HepG2 (cell line): ENCODE data around the gene RBCK1. TPM values are rescaled to one million over a fixed set of nuclear protein-coding genes. Genes with fewer than 3 reads are reported as not detected.
A peak's percentile ranks its signal among the peaks of the same experiment; 100 is the strongest.

Source experiments
- DNMT3B ChIP-seq: conservative IDR thresholded peaks from 2 replicates; pipeline ENCODE4 v1.6.1; 2016; ENCODE audit warnings: missing biosample characterization, control low read depth
- FOXJ3 ChIP-seq: sonication (generic); formaldehyde crosslinking; IDR thresholded peaks from 2 replicates; pipeline ENCODE4 v1.4.0; 2020; ENCODE audit warnings: missing genetic modification reagents, mild to moderate bottlenecking, borderline replicate concordance
- KDM1A ChIP-seq: IDR thresholded peaks from 2 replicates; pipeline ENCODE4 v1.6.1; 2016; ENCODE audit warnings: missing compliant biosample characterization
- KLF13 ChIP-seq: sonication (generic); formaldehyde crosslinking; IDR thresholded peaks from 2 replicates; pipeline ENCODE4 v1.4.0; 2020; ENCODE audit warnings: mild to moderate bottlenecking, missing genetic modification reagents
- MZF1 ChIP-seq: sonication (generic); formaldehyde crosslinking; IDR thresholded peaks from 2 replicates; pipeline ENCODE4 v1.8.1; 2023; ENCODE audit warnings: mild to moderate bottlenecking, missing genetic modification reagents, borderline replicate concordance
- NCOA1 ChIP-seq: sonication (generic); formaldehyde crosslinking; IDR thresholded peaks from 2 replicates; pipeline ENCODE4 v1.9.0; 2021; ENCODE audit warnings: missing genetic modification reagents
- NFKB2 ChIP-seq: sonication (generic); formaldehyde crosslinking; IDR thresholded peaks from 2 replicates; pipeline ENCODE4 v1.4.0; 2020; ENCODE audit warnings: missing genetic modification reagents, borderline replicate concordance
- RXRA ChIP-seq: sonication (generic); formaldehyde crosslinking; IDR thresholded peaks from 2 replicates; pipeline ENCODE4 v1.5.1; 2020; ENCODE audit warnings: missing genetic modification reagents
- ZBTB1 ChIP-seq: sonication (generic); formaldehyde crosslinking; IDR thresholded peaks from 2 replicates; pipeline ENCODE4 v1.4.0; 2020; ENCODE audit warnings: missing genetic modification reagents, borderline replicate concordance
- ZFYVE20 ChIP-seq: sonication (generic); formaldehyde crosslinking; IDR thresholded peaks from 2 replicates; pipeline ENCODE4 v1.8.0; 2023; ENCODE audit warnings: low read depth, mild to moderate bottlenecking, moderate library complexity, missing genetic modification reagents, borderline replicate concordance
- ZNF230 ChIP-seq: sonication (generic); formaldehyde crosslinking; IDR thresholded peaks from 2 replicates; pipeline ENCODE4 v1.4.0; 2020; ENCODE audit warnings: mild to moderate bottlenecking, missing genetic modification reagents
- ZNF570 ChIP-seq: sonication (generic); formaldehyde crosslinking; IDR thresholded peaks from 2 replicates; pipeline ENCODE4 v1.4.0; 2020; ENCODE audit warnings: mild to moderate bottlenecking, missing genetic modification reagents, borderline replicate concordance
- ZNF660 ChIP-seq: sonication (generic); formaldehyde crosslinking; IDR thresholded peaks from 2 replicates; pipeline ENCODE4 v1.5.1; 2020; ENCODE audit warnings: mild to moderate bottlenecking, low read depth, missing genetic modification reagents, borderline replicate concordance
- ZNF878 ChIP-seq: sonication (generic); formaldehyde crosslinking; IDR thresholded peaks from 2 replicates; pipeline ENCODE4 v1.8.1; 2023; ENCODE audit warnings: mild to moderate bottlenecking, missing genetic modification reagents, moderate library complexity
- polyA plus RNA-seq, 8 experiments: library from polyadenylated mRNA; depleted of rRNA in 3 of 8; stranded (reverse) in 7 of 8; unstranded in 1 of 8; fragments of >200 nt; fragmentation: Illumina TruSeq in 4 of 8; extraction: Trizol in 4 of 8; gene quantifications; 2 replicates each; pipeline versions ENCODE4 v1.2.1 to v1.2.3, GENCODE V29; 2011 to 2016; ENCODE audit warnings: low read depth in 4 of 8, missing spikeins in 1 of 8, mixed read lengths in 1 of 8; ENCODE audit not compliant: insufficient read depth in 1 of 8
- total RNA-seq, 5 experiments: library from RNA; depleted of rRNA; stranded (reverse); fragments of >200 nt; fragmentation: Illumina TruSeq; extraction: Trizol; gene quantifications; 2 replicates each; pipeline ENCODE4 v1.2.3, GENCODE V29; 2016; ENCODE audit warnings: low read depth in 1 of 5
- TF ChIP-seq, protein P1 (sequence below): sonication (generic); formaldehyde crosslinking; conservative IDR thresholded peaks from 2 replicates; pipeline ENCODE4 v1.8.1; 2023; ENCODE audit warnings: missing genetic modification reagents
- TF ChIP-seq, protein P2 (sequence below): IDR thresholded peaks from 2 replicates; pipeline ENCODE4 v1.6.1; 2016; ENCODE audit warnings: missing compliant biosample characterization, missing genetic modification reagents, borderline replicate concordance
- TF ChIP-seq, protein P3 (sequence below): IDR thresholded peaks from 2 replicates; pipeline ENCODE4 v1.6.1; 2016; ENCODE audit warnings: low read depth, borderline replicate concordance
- TF ChIP-seq, protein P4 (sequence below): IDR thresholded peaks from 2 replicates; pipeline ENCODE4 v1.6.1; 2016; ENCODE audit warnings: low read depth, control low read depth
- TF ChIP-seq, protein P5 (sequence below): sonication (generic); formaldehyde crosslinking; IDR thresholded peaks from 2 replicates; pipeline ENCODE4 v1.5.1; 2020; ENCODE audit warnings: missing genetic modification reagents, mild to moderate bottlenecking, borderline replicate concordance
- TF ChIP-seq, protein P6 (sequence below): sonication (generic); formaldehyde crosslinking; IDR thresholded peaks from 2 replicates; pipeline ENCODE4 v1.4.0; 2020; ENCODE audit warnings: low read depth, mild to moderate bottlenecking, missing genetic modification reagents

RBCK1 gene
- total and polyA plus RNA-seq, 2 of the 13 experiments (the other 11 are each of a cell fraction or from before 2014, with no cell fraction given), result 149 to 215 TPM

DNA sequence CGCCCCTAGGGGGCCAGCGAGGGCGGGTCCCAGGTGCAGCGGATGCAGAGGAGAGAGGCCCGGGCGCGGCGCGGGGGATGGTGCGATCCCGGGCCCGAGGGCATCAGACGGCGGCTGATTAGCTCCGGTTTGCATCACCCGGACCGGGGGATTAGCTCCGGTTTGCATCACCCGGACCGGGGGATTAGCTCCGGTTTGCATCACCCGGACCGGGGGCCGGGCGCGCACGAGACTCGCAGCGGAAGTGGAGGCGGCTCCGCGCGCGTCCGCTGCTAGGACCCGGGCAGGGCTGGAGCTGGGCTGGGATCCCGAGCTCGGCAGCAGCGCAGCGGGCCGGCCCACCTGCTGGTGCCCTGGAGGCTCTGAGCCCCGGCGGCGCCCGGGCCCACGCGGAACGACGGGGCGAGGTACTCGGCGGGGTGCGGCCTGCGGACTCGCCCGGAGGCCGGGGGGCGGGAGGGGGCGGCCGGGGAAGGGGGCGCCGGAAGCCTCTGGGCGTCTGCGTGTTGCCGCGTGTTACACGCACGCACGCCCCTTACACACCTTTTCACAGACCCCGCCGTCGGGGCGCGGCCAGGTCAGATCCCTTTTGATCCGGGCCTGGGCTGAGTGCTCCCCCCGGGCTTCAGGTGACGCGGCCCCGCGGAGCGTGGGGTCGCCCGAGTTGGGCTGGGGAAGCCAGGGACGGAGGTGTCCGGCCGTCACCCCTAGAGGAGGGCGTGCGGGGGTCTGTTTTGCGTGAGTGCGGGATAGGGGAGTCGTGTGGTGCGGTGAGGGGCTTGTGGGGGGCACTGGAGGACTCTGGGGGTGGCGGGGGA is 27.1 kb upstream of the RBCK1 start (continued):
- TF ChIP-seq ZBTB1 (CRISPR knock-in tag), result 0 out of 2 replicates have a peak, but pooled peaks have one; percentile 17
- TF ChIP-seq, protein P1, sequence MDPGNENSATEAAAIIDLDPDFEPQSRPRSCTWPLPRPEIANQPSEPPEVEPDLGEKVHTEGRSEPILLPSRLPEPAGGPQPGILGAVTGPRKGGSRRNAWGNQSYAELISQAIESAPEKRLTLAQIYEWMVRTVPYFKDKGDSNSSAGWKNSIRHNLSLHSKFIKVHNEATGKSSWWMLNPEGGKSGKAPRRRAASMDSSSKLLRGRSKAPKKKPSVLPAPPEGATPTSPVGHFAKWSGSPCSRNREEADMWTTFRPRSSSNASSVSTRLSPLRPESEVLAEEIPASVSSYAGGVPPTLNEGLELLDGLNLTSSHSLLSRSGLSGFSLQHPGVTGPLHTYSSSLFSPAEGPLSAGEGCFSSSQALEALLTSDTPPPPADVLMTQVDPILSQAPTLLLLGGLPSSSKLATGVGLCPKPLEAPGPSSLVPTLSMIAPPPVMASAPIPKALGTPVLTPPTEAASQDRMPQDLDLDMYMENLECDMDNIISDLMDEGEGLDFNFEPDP (CRISPR knock-in tag), result peak; percentile 93; the same call in 1 of the 2 replicates
- TF ChIP-seq DNMT3B (CRISPR knock-in tag), result no peak
- TF ChIP-seq, protein P2, sequence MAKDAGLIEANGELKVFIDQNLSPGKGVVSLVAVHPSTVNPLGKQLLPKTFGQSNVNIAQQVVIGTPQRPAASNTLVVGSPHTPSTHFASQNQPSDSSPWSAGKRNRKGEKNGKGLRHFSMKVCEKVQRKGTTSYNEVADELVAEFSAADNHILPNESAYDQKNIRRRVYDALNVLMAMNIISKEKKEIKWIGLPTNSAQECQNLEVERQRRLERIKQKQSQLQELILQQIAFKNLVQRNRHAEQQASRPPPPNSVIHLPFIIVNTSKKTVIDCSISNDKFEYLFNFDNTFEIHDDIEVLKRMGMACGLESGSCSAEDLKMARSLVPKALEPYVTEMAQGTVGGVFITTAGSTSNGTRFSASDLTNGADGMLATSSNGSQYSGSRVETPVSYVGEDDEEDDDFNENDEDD (CRISPR knock-in tag), result peak; percentile 71; the same call in 1 of the 2 replicates
- TF ChIP-seq FOXJ3 (CRISPR knock-in tag), result peak; percentile 80
- TF ChIP-seq KDM1A (CRISPR knock-in tag), result 0 out of 2 replicates have a peak, but pooled peaks have one; percentile 57
- peak; percentile 96 for TF ChIP-seq NFKB2
- TF ChIP-seq, protein P3, sequence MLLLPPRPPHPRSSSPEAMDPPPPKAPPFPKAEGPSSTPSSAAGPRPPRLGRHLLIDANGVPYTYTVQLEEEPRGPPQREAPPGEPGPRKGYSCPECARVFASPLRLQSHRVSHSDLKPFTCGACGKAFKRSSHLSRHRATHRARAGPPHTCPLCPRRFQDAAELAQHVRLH (CRISPR knock-in tag), result peak; percentile 76; the same call in 1 of the 2 replicates
- no peak; the same call in none of the 2 replicates for TF ChIP-seq ZNF878 (CRISPR knock-in tag)
- TF ChIP-seq ZNF660 (CRISPR knock-in tag), result no peak
- TF ChIP-seq RXRA, result peak; percentile 52
- peak; percentile 83; the same call in 1 of the 2 replicates for TF ChIP-seq ZNF230
- TF ChIP-seq, protein P4, sequence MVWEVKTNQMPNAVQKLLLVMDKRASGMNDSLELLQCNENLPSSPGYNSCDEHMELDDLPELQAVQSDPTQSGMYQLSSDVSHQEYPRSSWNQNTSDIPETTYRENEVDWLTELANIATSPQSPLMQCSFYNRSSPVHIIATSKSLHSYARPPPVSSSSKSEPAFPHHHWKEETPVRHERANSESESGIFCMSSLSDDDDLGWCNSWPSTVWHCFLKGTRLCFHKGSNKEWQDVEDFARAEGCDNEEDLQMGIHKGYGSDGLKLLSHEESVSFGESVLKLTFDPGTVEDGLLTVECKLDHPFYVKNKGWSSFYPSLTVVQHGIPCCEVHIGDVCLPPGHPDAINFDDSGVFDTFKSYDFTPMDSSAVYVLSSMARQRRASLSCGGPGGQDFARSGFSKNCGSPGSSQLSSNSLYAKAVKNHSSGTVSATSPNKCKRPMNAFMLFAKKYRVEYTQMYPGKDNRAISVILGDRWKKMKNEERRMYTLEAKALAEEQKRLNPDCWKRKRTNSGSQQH (CRISPR knock-in tag), result peak; percentile 20; the same call in 1 of the 2 replicates
- TF ChIP-seq MZF1 (CRISPR knock-in tag), result no peak
- TF ChIP-seq, protein P5, sequence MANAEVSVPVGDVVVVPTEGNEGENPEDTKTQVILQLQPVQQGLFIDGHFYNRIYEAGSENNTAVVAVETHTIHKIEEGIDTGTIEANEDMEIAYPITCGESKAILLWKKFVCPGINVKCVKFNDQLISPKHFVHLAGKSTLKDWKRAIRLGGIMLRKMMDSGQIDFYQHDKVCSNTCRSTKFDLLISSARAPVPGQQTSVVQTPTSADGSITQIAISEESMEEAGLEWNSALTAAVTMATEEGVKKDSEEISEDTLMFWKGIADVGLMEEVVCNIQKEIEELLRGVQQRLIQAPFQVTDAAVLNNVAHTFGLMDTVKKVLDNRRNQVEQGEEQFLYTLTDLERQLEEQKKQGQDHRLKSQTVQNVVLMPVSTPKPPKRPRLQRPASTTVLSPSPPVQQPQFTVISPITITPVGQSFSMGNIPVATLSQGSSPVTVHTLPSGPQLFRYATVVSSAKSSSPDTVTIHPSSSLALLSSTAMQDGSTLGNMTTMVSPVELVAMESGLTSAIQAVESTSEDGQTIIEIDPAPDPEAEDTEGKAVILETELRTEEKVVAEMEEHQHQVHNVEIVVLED, result peak; percentile 65; the same call in 1 of the 2 replicates
- no peak for TF ChIP-seq KLF13
- TF ChIP-seq NCOA1 (CRISPR knock-in tag), result 0 out of 2 replicates have a peak, but pooled peaks have one; percentile 31
- TF ChIP-seq ZFYVE20, result peak; percentile 74; the same call in 1 of the 2 replicates
- TF ChIP-seq, protein P6, sequence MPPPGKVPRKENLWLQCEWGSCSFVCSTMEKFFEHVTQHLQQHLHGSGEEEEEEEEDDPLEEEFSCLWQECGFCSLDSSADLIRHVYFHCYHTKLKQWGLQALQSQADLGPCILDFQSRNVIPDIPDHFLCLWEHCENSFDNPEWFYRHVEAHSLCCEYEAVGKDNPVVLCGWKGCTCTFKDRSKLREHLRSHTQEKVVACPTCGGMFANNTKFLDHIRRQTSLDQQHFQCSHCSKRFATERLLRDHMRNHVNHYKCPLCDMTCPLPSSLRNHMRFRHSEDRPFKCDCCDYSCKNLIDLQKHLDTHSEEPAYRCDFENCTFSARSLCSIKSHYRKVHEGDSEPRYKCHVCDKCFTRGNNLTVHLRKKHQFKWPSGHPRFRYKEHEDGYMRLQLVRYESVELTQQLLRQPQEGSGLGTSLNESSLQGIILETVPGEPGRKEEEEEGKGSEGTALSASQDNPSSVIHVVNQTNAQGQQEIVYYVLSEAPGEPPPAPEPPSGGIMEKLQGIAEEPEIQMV (CRISPR knock-in tag), result peak; percentile 97
- peak; percentile 77; the same call in 1 of the 2 replicates for TF ChIP-seq ZNF570 (CRISPR knock-in tag)
